Suppressor macrophage treated with lipopolysaccharide for 1 hour (primary cell): ENCODE measurements around the gene LRRK1.
"Not testable (repeated sequence)": the region's sequence is repeated elsewhere in the genome, so short reads cannot be mapped to it uniquely, and the experiment has no call there.

Experiments used
- DNase-seq, 3 donors: peaks; one replicate each; pipeline ENCODE4 v3.0.0-alpha.2; 2020 to 2022

LRRK1 gene

DNA sequence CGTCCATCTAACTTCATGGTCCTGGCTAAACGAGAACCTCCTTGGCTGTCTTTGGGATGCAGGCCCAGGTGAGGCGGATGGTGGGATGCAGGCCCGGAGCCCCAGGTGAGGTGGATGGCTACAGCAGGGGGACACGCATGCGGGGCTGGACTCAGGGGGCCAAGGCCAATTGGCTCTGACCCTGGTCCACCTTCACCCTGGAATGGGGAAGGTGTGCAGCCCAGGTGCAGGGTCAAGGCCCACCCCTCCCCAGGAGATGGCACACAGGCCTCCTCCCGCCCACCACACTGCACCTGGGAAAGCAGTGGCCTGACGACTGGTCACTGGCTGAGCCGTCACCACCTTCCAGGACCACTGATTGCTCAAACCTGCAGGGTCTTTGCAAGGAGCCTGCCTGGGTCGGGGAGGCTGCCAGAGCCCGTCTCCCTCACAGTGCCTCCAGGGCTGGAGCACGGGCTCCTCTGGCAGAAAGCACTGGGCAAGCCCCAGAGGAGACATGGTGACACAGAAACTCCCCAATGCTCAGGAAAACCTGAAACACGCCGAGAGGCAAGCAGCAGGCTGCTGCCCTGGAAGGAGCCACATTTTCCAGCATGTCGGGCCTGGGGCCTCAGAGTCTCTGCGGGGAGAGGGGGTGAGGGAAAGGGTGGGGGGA, 159.6 kb downstream of the LRRK1 start:
- no peak for DNase-seq

DNA sequence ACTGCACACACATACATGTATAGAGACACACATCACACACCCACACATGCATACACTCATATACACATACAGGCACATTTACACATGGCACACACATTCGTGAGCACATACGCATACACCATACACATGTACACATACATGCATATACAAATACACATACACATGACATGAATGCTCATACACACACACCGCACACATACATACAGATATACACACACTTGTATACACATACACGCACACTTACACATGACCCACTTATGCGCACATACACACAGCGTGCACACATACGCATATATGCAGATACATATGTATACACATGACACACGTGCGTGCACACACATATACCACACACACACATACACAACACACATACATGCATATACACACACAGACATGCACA, 162.7 kb downstream of the LRRK1 start:
- no peak for DNase-seq

DNA sequence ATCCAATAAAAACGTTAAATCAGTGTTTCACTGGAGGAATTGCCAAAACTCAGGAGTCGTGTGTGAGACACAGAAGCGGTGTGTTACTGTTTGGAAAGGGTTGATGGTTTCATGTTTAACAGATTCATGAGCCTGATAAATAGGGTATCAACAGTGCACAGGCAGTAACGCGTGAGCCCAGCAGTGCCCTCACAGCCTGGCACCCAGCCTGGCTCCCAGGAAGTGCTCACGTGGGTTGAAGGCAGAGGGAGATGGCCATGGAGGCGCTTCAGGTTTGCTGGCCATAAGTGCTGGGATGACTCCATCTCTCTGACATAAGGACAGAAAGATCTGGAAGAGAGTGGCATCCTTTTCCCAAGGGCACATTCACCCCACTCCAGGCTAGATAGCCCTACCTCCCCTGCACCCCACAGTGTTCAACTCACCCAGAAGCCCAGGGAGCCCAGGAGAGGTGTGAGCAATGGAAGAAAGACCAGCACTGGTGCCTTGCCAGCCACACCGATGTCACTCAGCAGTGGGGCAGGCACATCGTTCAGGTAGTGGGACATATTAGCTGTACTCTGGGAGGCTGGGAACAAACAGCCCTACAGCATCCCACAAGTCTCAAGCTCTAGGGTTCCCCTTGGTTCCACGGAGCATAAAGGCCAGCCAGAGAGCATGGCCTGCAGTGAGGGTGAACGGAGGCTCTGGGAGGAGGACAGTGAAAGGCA, 164.3 kb downstream of the LRRK1 start:
- no peak for DNase-seq

DNA sequence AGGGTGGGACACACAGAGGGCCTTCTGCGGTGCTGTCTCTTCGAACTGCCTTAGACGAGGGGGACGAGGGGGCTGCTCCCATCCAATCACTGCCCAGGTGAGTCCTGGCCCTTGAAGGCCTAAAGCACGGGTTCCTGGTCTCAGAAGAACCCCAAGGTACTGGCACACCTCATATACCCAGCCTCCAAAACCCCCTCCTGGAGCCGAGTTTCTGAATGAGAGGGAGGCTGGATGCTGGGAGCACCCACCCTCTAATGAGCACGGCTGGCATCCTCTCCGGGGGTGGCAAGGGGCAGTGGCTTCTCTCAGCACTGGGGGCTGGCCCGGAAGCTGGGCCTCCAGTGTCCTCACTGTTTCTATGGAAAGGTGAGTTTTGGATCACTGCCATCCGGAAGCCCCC, 165.6 kb downstream of the LRRK1 start:
- no peak for DNase-seq

DNA sequence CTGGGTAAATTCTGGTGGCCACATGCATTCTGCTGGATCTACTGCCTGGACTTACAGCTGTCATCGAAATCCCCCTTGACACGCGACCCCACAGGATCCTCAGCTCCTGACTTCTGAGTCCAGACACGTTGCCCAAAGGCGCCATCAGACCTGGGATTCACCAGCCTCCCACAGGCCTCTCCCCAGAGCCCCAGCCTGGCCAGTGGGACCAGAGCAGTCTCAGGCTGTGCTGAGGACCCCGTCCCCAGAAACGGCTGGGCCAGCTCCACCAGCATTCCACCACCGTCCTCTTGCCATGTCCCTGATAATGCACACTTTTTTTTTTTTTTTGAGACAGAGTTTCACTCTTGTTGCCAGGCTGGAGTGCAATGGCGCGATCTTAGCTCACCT, 166.1 kb downstream of the LRRK1 start:
- no peak for DNase-seq

DNA sequence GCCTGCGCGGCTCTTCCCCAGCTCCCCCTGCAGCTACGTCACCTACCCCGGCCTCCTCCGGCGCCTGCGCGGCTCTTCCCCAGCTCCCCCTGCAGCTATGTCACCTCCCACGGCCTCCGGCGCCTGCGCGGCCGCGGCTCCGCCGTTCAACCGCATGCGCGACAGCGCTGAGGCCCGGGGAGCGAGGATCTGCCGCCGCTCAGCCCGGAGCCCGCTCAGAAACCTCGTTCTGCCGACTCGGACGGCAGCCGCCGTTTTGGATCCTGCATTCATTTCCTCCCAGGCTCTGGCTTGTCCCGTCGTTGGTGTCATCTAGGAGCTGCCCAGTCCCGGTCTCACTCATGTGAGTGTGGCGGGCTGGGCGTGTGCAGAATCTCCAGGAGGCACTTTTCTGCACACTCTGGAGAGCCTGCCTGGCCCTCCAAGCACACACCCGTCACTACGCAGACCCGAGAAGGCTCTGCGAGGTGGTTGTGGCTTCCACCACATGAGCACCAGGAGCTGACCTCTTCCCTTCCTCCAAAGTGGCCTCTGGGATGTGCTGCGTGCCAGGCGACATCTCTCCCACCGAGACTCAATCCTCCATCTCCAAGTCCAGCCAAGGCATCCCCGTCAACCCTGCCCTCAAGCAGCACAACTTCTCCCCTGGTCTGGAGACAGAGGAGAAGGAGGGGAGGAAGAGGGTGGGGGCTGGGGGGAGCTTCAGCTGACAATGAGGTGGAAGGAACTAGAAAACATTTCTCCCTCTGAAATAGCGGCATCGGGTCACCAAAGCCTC, 167.4 kb downstream of the LRRK1 start:
- peak in 1 of 3 donors; percentile 22 for DNase-seq

DNA sequence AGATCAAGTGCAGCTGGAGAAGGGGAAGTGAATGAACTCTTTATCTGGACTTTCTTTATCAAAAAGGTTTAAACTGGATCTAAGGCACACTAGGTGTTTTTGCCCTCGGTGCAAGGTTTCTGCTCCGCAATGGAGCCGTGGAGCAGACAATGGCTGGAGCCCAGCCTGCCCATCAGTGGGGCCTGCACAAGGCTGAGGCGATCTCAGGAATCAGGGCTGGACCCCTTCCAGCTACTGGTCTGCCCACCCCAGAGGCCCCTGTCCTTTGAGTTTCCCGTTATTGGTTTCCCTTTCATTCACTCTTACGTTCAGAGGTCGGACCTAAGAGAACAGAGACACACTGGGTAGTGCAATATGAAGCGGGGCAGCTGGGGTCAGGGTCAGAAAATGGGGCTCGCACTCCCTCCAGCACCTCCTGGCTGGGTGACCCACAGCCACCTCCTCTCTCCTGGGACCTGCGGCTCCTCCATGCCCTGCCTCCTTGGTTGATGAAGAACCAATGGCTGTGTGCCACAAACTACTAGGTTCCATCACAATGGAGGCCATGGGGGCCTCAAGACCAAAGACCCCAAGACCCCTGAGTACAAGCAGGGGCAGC, 168.1 kb downstream of the LRRK1 start:
- DNase-seq = no peak

DNA sequence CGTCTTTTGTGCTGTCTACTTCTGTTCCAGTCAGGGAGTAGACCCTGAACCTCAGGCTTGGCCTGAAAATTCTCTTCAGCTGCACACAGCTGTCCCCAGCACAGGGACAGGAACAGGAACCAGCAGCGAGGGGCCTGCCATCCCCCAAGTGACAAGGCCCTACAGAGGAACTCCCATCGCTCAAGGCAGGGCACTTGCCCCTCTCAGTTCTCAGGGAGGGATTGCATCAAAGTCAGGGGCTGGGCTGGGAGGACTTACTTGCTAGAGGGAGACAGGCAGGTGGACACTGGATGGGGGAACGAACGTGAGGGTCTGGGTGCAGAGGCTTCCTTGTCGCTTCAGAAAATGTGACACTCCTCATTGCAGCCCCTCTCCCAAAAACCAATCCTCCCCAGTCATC, 169.1 kb downstream of the LRRK1 start:
- DNase-seq = no peak

DNA sequence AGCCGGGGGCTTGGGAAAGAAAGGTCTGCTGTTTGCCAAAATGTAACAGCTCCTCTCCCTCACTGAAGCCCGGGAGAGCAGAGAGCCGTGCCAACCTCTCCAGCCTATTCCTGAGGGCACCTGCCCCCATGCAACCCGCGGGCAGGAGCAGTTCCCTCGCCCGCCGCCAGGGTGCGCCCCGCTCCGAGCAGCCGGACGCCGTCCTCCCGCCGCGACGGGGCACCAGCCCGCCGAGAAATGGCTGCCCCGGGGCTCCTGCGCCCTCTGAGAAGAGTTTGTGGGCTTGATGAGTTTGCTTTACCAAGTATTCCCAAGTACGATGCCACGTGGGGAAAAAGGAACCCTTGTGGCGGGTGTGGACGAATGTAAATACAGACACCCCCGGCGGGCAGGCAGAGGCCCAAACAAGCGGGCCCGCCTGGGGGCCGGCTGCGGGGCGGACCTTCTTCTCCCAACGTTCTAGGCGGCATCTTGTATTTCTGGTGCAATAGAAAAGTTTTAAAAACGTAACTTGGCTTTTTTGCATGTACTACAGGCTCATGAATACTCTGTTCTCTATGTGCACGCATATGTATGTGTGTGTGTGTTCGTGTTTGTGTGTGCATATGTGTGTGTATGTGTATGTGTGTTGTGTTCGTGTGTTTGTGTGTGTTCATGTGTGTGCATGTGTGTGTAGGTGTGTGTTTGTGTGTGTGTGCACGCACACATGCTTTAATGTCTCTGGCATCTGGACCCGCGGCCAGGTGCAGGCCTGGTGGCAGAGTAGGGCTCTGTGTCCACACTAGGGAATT, 169.8 kb downstream of the LRRK1 start:
- DNase-seq = peak; percentile 70 to 88 (median 82)

DNA sequence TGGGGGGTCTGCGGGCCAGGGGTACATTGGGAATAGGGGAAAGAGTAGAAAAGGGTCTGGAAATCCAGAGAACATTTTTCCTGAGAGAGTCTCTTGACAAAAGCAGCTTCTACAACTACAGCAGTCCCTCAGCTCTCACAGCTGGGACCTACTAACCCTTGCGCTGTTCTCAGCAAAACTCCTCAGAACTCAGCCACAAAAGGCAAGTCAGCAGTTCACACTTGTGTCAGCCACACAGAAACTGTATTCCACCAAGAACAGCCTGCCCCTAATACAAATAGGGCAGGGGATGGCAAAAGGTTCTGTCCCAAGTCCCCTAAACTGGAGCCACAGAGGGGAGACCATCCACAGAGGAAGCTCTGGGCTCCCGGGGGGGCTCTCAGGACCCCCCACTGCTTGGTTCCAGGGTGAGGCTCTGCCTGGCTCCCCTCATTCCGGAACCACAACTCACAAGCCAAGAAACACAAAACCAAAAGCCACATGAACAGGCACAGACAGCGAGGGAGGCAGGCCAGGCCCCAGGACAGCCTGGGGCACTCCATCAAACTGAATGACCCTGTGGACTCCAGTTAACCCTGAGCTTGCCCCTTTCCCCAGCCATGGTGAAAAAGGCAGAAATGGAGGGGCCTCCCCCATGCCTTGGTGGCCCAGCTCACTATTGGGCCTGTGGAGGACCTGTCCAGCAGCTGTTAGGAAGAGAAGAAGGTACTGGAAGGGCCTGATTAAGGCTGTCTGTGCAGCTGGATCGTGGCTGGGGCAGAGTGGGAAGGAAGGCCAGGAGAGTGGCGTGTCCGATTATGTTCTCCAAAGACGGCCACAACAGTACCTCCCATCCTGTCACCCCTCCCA, 170.6 kb downstream of the LRRK1 start:
- no peak for DNase-seq

DNA sequence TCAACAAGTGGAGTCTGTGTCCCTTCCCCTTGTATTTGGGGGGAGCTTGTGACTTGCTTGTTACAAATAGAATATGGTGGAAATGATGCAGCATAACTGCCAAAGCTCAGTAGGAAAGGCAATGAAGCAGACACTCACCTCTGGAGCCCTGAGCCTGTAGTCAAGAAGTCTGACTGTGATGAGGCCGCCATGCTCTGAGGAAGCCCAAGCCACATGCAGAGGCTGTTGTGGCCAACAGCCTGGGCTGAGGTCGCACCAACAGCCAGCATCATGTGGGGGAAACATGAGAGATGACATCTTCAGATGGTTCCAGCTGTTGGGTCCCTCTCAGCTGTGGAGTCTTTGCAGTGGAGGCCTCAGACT, 171.3 kb downstream of the LRRK1 start:
- no peak for DNase-seq

DNA sequence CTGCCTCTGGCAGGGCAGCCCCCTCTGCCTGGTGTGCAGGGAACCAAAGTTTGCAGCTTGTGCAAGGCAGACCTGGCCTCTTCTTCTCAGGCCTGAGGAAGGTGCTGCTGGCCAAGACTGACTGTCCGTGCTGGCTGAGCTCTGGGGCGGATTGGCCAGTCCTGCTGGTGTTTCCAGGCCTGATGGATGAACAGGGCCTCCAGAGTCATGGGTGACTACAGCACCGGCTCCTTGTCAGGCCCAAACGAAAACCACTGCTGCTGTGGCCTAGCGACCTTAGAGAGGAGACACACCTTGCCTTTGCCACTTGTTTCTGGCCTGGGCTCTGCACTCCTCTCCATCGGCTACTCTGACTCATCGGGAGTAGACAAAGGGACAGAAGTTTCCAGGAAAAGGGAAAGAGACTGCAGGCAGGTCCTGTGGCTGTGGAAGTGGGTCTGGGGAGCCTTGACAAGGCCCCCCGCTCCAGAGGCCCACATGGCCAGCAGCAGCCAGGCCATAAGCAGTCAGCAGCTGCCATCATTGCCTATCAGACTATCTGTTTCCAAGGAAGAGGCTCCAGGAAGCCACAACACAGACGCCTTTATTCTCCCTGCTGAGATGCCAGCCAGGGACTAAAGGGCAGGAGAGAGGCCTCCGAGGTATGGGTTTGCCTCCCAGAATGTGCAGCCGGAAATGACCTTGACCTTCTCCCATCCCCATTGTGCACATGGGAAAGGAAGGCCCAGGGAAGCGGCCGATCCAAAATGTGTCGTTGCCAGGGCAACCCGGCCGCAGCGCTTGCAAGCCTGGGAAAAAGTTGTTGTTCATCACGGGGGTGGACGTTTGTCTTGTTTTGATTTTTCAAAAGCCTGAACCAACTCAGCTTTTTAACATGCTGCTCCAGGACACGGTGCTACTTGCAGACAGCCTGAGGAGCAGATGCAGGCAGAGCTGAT, 172.2 kb downstream of the LRRK1 start:
- DNase-seq = no peak

DNA sequence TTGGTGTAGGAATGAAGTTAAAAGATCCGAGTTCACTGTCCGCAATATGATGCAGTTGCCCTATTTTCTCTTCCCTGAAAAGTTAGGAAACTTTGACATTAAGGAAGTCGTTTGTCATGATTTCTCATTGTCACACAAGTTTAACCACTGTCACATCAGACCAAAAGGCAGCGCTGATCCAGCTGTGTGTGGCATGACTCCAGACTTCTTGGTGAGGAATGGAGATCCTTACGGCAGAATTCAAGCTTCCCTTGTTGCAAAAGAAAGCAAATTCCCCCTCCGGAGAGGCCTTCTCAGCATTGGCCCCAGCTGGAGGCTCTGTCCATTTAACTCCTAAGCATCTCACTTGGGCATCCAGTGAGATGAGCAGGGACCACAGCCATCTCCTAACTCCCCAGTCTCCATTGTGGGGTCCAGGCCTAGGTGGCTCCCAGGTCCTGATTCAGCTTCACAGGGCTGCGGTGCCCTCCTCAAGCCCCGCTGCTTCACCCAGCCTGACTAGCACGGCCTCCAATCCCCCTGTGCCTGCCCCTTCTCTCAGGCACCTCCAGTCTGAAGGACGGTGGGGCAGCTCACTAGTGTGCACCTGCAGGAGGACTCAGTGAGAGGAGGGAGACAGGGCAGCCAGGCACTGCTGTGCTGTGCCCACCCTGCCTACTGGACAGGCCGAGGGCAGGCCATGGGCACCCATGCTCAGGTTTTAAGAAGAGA, 173.2 kb downstream of the LRRK1 start:
- peak; percentile 72 to 79 (median 72) for DNase-seq

DNA sequence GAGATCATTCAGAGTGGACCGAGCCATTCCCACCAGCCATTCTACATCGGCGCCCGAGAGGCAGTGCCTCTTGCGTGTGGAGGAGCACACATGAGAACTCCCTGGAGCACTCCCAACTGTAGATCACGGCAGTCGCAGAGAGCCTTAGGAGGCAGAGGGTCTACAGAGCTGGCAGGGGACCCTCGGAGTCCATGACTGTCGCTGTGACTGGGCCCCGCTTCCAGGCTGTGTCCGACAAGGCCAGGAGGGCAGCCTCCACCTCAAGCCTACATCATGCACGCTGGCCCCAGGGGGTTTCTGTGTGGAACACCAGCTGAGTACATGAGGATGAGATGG, 173.7 kb downstream of the LRRK1 start:
- no peak for DNase-seq

DNA sequence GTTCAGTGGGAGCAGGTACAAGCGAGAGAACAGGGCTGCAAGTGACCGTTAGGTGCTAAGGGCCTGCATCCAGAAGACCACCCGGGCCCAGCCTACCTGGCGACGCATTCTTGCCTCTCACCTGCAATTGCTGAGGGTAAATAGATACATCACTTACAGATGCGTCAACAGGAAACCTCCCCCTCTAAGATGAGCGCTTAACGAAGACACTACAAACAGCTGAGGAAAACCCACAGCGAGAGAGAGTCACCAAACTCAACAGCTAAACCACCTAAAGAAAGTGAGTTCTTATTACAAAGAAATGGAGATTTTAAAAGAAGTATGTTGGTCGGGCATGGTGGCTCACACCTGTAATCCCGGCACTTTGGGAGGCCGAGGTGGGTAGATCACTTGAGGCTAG, 174.8 kb downstream of the LRRK1 start:
- DNase-seq = no peak

DNA sequence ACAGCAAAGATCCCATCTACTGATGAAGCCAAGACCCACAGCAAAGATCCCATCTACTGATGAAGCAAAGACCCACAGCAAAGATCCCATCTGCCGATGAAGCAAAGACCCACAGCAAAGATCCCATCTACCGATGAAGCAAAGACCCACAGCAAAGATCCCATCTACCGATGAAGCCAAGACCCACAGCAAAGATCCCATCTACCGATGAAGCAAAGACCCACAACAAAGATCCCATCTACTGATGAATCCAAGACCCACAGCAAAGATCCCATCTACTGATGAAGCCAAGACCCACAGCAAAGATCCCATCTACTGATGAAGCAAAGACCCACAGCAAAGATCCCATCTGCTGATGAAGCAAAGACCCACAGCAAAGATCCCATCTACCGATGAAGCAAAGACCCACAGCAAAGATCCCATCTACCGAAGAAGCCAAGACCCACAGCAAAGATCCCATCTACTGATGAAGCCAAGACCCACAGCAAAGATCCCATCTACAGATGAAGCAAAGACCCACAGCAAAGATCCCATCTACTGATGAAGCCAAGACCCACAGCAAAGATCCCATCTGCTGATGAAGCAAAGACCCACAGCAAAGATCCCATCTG, 176.7 kb downstream of the LRRK1 start:
- not testable (repeated sequence) for DNase-seq

DNA sequence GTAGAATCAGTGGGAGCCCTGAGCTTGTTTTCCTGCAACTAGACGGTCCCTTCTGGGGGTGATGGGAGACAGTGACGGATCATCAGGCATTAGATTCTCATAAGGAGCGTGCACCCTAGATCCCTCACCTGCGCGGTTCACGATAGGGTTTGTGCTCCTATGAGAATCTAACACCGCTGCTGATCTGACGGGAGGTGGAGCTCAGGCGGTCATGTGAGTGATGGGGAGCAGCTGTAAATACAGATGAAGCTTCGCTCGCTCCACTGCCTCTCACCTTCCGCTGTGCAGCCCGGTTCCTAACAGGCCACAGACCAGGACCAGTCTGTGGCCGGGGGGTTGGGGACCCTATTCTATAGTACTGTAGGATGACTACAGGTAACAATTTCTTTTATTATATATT, 178.0 kb downstream of the LRRK1 start:
- DNase-seq = no peak

DNA sequence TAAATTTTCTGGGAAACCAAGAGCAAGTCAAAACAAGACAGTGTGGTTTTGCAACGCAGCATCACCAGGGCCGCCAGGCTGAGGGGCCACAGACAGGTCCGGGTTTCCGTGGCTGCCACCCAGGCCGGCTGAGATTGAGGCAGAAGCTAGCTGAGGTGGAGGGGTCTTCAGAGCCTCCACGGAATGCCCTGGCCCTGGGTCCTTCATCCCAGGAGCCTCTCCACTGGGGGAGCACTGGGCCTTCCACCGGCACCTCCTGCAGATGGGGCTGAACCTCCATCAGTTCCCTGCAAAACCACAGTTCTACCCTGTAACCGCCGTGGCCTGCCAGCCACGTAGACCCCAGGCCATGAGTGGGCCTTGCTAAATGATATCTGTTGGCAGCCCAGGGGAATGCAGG, 180.0 kb downstream of the LRRK1 start:
- no peak for DNase-seq

DNA sequence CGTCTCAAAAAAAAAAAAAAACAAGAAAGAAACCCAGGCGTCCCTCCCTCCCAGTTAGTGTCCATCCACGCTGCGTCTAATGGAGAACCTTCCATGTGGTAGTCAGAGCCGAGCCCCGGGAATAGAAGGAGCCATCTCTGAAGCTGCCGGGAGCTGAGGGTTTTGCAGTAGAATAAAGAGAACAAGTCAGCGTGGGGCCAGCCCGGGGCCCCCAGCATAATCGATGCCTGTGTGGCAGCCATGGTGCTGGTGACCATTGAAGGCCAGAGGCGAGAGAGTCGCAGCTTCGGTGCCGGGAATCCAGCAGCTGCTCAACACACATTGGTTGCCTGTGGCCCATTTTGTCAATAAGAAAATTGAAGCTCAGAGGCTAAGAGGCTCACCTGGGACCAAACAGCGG, 181.0 kb downstream of the LRRK1 start:
- no peak for DNase-seq
